Upper lobe of left lung (tissue), 4 donors: ENCODE results near the gene TUT7.

Experiments used
- CTCF ChIP-seq, 6 experiments: fragments of 450-650 bp in 4 of 6; fragments of 200-600 bp in 2 of 6; sonication (generic) in 2 of 6; IDR thresholded peaks; one replicate each; pipeline ENCODE4 v1.5.1; 2016 to 2019; ENCODE audit warnings: antibody characterized with exemption in 6 of 6
- EP300 ChIP-seq, 4 donors: sonication (generic); formaldehyde crosslinking; IDR thresholded peaks; one replicate each; pipeline ENCODE4 v1.5.1; 2017; ENCODE audit warnings: antibody characterized with exemption in 4 of 4, control low read depth in 2 of 4
- POLR2AphosphoS5 ChIP-seq, 2 donors: sonication (generic); formaldehyde crosslinking; IDR thresholded peaks; one replicate each; pipeline ENCODE4 v1.5.1; 2017; ENCODE audit warnings: antibody characterized with exemption in 2 of 2

DNA sequence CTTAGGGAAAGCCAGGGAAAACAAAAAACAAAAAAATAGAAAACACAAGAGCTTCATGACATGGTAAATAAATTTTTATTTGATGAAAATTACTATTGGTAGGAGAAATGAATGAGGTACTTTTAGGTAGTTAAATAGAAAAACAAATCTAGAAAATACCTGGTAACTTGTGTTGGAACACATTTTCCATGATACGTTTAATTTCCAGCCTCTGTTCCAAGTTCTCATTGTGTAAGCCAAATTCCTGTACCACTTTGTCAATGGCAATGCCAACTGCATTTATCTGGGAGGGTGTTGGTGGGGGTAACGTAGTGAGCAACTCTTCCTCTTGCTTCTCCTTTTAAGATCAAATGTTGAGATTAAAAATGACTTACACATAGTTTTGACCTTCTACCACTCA lies 9.4 kb downstream of the TUT7 start:
- no peak for TF ChIP-seq CTCF (IDR thresholded peaks at IDR 0.05)
- TF ChIP-seq POLR2AphosphoS5 (IDR thresholded peaks at IDR 0.05) = no peak
- TF ChIP-seq EP300 (IDR thresholded peaks at IDR 0.05) = no peak
